ENCODE results near the gene STPG4.
A peak's percentile ranks its signal among the peaks of the same experiment; 100 is the strongest.

The STPG4 gene

GRCh38 chr2:47056868-47057686 is 98.0 kb downstream of the STPG4 start:
- DNase-seq (ENCODE audit: low spot score) (no peak), FAIRE-seq (no peak)

DNA sequence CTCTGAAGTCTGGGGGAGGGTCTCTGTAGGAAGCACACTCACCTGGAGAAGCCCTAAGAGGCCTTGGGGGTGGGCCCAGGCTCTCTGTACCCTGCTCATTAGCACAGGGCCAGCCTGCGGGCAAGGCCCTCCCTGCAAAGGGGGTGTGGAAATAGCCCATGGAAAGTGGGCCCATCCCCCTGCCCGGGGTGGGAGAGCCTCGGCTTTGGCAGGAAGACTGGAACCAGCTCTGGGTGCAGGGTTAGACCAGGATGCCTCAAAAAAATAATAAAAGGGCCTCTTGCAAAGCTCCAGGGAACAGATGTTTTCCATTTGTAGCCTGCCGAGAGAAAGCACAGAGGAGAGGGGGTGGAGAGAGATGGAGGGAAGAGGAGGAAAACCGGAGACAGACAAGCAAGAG is 98.7 kb downstream of the STPG4 start:
- no peak for DNase-seq (ENCODE audit: low spot score)
- no peak for FAIRE-seq

DNA sequence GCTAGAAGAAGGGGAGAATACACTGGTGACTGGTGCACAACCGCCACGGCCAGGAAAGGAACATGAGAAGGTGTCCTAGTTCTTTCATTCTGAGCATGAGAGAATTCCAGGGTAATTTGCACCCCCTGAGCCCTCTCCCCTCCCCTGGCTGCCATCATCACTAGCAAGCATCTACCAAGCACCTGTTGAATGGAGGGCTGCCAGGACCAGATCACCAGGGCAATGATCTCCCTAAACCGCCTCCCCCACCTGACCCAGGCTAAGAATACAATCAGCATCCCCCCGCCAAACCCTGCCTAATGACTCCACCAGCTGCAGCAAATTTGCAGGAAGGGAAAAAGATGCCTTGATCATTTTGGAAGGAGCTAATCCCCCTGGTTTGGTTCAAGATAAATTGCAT is 100.2 kb downstream of the STPG4 start:
- DNase-seq (ENCODE audit: low spot score) (no peak), FAIRE-seq (no peak)

- FAIRE-seq (no peak), DNase-seq (ENCODE audit: low spot score) (no peak)
These were observed 101.0 kb downstream of the STPG4 start for GRCh38 chr2:47054036-47054555.

DNA sequence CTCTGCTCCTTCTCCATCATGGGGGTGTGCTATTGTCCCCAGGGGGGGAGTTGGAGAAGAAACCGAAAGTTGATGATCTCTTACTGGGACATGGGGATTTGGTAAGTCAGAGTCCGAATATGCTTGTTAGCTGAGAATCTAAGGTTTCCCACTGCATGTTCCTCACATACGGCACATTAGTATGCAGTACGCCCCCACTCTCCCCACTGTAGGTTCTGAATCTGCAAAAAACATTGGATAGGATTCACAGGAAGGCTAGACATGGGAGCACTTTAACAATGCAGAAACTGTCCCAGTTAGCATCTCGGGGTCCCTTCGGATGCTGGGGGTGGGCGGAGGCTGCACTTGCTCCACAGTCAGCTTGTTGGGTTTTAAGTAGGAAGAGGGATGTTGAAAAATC is 102.3 kb downstream of the STPG4 start:
- no peak for FAIRE-seq

GRCh38 chr2:47051562-47051961 is 103.5 kb downstream of the STPG4 start:
- FAIRE-seq = no peak
- no peak for DNase-seq (ENCODE audit: low spot score)

More for the DNA sequence above, 102.3 kb downstream of the STPG4 start:
- DNase-seq (ENCODE audit: low spot score) = no peak

DNA sequence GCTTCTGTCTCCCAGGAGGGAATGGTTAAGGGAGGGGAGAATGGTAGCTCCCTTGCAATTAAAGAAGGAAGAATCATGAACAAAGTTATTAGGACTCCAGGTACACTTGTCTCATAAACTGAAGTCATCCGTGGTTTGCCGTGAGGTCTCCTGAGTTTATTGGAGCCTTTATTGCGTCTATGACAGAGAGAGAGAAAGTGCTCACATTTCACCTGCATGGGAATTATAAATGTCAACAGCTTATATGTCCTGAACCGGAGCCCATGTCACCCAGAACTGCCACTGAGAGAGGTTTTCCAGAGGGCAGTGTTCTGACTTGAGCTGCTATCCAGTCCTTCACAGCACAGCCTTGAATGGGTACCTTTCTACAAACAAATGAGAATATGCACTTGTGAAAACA is 104.3 kb downstream of the STPG4 start:
- no peak for FAIRE-seq
- DNase-seq (ENCODE audit: low spot score) = no peak

DNA sequence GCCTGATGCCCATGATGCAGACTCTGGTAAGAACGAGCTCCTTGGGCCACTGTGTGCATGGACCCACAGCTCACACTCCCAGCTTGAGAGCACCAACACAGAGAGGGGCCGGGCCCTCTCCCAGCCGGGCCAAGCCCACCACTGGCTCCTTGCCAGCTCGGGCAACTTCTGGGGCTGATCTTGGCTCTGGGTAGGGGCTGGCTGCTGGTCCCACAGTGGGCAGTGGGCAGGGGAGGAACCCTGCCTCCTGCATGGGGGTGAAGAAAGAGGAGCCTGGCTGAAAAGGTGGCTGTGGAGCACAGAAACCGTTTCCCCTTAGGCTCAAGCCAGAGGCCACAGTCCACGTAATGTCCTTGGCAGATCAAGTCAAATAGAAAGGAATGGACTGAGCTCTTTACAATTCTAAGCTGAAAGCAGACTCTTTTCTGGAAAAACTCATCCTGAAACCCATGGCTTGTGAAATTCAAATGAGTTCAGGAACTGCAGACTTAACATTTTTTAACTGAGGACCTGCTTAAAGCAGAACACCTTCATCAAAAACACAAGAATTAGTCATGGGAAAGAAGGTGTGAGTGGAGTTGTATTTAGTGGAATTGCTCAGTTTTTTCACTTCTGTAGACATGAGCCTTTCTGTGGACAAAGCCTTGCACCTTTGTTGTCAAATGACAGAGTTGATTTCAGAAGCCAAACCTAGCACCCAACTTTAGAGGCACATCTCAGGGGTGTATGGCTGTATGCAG is 104.9 kb downstream of the STPG4 start:
- FAIRE-seq (no peak), DNase-seq (ENCODE audit: low spot score) (no peak)

GRCh38 chr2:47049502-47049901 is 105.6 kb downstream of the STPG4 start:
- DNase-seq (ENCODE audit: low spot score) = no peak
- no peak for FAIRE-seq

GRCh38 chr2:47048801-47049480 is 106.2 kb downstream of the STPG4 start:
- DNase-seq (ENCODE audit: low spot score) (no peak), FAIRE-seq (no peak)

DNA sequence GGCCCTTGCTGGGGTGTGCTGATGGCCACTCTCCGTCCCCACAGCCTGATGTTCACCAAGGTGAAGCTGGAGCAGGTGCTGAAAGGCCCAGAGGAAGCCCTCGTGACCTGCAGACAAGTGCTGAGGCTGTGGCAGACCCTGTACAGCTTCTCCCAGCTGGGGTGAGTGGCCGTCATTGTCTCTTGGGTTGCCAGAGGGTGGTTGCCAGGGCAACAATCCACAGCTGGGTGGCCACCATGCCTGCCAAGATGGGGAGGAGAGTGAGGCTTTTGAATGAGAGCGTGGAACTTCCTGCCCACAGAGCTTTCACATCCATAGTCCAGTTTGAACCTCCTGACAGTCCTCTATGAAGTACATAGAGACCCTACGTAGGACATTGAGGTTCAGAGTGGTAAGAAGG is 108.8 kb downstream of the STPG4 start:
- FAIRE-seq (no peak), DNase-seq (ENCODE audit: low spot score) (no peak)

GRCh38 chr2:47043891-47044239 is 111.2 kb downstream of the STPG4 start:
- no peak for FAIRE-seq
- DNase-seq (ENCODE audit: low spot score) = peak; percentile 81

- FAIRE-seq (peak; percentile 88), DNase-seq (ENCODE audit: low spot score) (peak; percentile 98)
These were observed 111.8 kb downstream of the STPG4 start for GRCh38 chr2:47043142-47043890.

DNA sequence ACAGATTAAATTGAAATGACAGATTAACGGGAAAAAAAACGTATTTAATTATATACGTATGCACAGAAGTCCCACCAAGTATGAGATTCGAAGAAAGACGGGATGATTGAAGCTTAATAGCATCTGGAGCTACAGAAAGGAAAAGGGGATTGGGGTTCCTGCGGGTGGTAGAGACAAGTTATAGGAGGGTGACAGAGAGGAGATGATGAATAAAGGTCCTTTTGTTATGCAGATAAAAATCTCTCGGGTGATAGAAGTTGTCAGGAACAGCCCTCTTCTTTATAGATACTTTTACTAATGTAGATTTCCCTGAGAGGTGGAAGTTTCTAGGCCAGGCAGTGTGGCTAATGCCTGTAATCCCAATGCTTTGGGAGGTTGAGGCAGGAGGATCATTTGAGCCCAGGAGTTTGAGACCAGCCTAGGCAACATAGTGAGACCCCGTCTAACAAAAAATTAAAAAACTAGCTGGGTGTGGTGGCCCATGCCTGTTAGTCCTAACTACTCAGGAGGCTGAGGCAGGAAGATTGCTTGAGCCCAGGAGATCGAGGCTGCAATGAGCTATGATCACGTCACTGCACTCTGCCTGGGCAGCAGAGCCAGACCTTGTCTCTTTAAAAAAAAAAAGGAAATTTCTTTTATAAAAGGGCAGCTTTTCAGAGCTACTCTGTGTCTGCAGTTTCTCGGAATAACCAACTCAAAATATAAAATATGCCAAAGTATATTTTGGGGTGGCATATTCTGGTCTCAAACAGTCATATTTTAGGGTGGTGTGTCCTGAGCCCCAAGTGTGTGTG is 113.0 kb downstream of the STPG4 start:
- no peak for DNase-seq (ENCODE audit: low spot score)
- FAIRE-seq = no peak

GRCh38 chr2:47041063-47041462 is 114.0 kb downstream of the STPG4 start:
- FAIRE-seq (no peak), DNase-seq (ENCODE audit: low spot score) (no peak)

GRCh38 chr2:47040651-47041050 is 114.5 kb downstream of the STPG4 start:
- FAIRE-seq (no peak), DNase-seq (ENCODE audit: low spot score) (no peak)

DNA sequence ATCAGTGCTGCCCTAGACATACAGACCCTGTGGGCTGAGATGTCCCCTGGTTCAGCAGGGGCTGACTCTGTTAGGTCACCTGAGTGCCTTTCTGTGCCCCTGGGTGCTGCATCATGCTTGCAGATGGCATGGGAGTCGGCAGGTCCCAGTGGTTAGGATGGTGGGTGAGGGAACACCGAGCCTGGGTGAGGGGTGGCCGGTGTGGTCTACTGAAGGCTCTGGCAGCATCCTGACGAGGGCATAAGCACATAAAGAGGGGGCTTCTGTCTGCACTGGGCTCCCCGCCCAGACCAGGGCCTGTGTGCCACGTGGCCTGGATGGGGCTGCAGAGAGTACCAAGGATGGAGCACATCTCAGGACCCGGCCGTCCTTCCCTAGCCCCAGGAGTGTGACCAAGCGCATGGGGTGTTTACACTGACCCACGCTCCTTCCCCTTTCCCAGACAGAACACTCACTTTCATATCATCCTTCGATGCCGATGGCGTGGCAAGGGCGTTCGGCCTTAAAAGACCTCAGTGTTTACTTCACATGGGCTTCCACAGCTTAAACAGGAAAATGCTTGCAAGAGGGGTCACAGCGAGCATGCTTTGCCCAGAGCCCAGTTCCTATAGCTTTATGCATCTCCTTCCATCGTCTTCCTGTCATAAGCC is 115.1 kb downstream of the STPG4 start:
- DNase-seq (ENCODE audit: low spot score) = no peak
- FAIRE-seq = no peak

GRCh38 chr2:47039489-47039870 is 115.6 kb downstream of the STPG4 start:
- DNase-seq (ENCODE audit: low spot score) = no peak
- FAIRE-seq = no peak

DNA sequence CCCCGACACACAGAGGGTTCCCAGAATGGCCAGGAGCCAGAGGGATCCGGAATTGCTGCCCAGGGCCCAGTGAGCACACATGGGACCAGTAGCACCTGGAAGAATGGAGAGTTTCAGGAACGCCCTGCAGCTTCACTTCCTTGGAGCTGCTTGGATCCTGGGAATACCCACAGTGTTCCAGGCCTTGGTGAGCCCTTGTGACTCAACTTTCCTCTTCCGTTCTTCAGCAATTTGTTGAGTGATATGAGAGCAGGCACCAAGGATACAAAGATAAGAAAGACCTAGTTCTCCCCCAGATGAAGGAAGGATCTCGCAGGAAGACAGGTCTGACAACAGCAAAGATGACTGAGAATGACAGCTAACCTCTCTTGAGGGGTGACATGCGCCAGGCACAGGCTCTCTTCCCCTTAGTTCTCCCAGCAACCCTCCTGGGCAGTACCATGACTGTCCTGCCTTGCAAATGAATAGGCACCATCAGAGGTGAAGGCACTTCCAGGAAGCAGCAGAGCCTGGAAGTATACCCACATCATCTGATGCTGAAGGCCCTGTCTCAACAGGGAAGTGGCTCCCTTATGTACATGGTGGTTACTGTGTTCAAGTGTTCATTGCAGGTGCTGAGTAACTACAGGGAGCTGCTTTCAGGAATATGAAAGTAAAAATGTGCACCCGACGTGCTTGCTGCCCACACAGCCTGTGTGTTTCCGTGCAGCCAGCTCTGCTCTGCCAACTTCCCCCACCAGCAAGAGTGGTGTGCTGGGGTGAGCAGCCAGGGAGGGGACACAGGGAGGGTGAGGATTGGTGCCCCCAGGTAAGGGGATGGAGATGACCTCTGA is 116.2 kb downstream of the STPG4 start:
- DNase-seq (ENCODE audit: low spot score) (no peak), FAIRE-seq (no peak)

Data from urothelium cell line (cell line).